KG1 (cell line): ENCODE measurements around the gene KMT5C.

Source experiments
- DNase-seq: peaks from one replicate; lab custom pipeline; 2025; lab: John Stamatoyannopoulos, UW

The KMT5C gene

GRCh38 chr19:55368701-55369563 is 29.3 kb downstream of the KMT5C start:
- no peak for DNase-seq

- DNase-seq: no peak
These were observed 30.1 kb downstream of the KMT5C start for GRCh38 chr19:55369653-55370304.

- no peak for DNase-seq
These were observed 30.8 kb downstream of the KMT5C start, which contains the start of gene IL11 for GRCh38 chr19:55370305-55370988. Gene IL11 (minus strand): TSS chr19:55370463. CDS start chr19:55370310, 153 bp downstream.

- DNase-seq: no peak
These were observed 32.8 kb downstream of the KMT5C start for GRCh38 chr19:55372316-55373081.

- no peak for DNase-seq
These were observed 33.8 kb downstream of the KMT5C start for GRCh38 chr19:55373306-55373992.

- DNase-seq: no peak
These were observed 34.5 kb downstream of the KMT5C start for GRCh38 chr19:55373993-55374757.

GRCh38 chr19:55376241-55376933 is 36.7 kb downstream of the KMT5C start, which contains the start of gene TMEM190:
Gene TMEM190 (plus strand): TSS chr19:55376826. CDS start chr19:55376854, 28 bp downstream.
- DNase-seq: no peak

- DNase-seq: no peak
These were observed 37.9 kb downstream of the KMT5C start for GRCh38 chr19:55377356-55378131.

- DNase-seq: no peak
These were observed 39.5 kb downstream of the KMT5C start for GRCh38 chr19:55379174-55379573.

- no peak for DNase-seq
These were observed 42.3 kb downstream of the KMT5C start for GRCh38 chr19:55382013-55382412.

GRCh38 chr19:55382522-55383054 is 42.9 kb downstream of the KMT5C start:
- no peak for DNase-seq

GRCh38 chr19:55383279-55384130 is 43.8 kb downstream of the KMT5C start:
- peak; percentile 26 for DNase-seq

- peak; percentile 40 for DNase-seq
These were observed 44.6 kb downstream of the KMT5C start, which contains the start of gene TMEM238 for GRCh38 chr19:55384131-55384919. Gene TMEM238 (minus strand): TSS chr19:55384292. CDS start chr19:55384259, 33 bp downstream.

- DNase-seq: peak; percentile 100
These were observed 45.4 kb downstream of the KMT5C start for GRCh38 chr19:55384920-55385723.

- peak; percentile 100 for DNase-seq
These were observed 46.2 kb downstream of the KMT5C start, which contains the start of gene RPL28 for GRCh38 chr19:55385724-55386492. Gene RPL28 (plus strand): TSS chr19:55385932. CDS start chr19:55386358, 426 bp downstream.
